Neural progenitor cell (in vitro differentiated cells): ENCODE results near the gene ANKHD1.

Experiments used
- EZH2 ChIP-seq: fragments of 200-600 bp; sonication (generic); IDR thresholded peaks from 2 replicates; pipeline ENCODE4 v1.6.1; 2017; ENCODE audit warnings: antibody characterized with exemption, mild to moderate bottlenecking, moderate library complexity
- EZH2phosphoT487 ChIP-seq: fragments of 200-600 bp; sonication (generic); IDR thresholded peaks from 2 replicates; pipeline ENCODE4 v1.6.1; 2017; ENCODE audit warnings: antibody characterized with exemption
- TF ChIP-seq, protein P1 (sequence below): fragments of 200-600 bp; sonication (generic); IDR thresholded peaks from 2 replicates; pipeline ENCODE4 v1.5.1; 2017; ENCODE audit warnings: antibody characterized with exemption, mild to moderate bottlenecking

DNA sequence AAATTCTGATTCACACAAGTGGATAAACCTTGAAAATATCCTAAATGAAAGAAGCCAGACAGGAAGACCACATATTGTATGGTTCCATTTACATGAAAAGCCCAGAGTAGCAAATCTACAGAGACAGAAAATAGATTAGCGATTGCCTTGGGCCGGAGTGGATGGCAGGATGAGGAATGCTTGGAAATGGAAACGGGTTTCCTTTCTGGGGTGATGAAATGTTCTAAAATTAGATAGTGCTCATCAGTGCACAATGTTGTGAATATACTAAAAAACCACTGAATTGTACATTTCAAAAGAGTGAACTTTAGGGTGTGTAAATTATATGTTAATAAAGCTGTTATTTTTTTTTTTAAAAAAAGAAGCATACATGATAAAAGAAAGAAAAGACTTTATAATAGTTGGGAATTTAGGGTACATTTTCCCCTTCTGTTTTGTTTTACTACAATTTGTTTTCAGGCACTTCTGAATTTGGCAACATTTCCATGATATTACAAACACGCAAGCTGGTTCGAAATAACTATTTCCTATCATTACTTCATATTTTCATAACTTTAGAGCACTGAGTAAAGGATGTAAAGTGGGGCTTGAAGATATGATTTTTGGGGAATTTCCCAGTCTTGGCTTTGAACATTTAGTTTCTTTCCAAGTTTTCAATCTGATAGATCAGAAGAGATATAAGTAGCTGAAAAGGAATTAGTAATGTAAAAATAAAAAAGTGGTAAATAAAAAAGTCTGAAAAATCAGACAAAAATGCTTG is 186.9 kb downstream of the ANKHD1 start:
- TF ChIP-seq EZH2 (no peak), EZH2phosphoT487 (no peak)
- TF ChIP-seq, protein P1, sequence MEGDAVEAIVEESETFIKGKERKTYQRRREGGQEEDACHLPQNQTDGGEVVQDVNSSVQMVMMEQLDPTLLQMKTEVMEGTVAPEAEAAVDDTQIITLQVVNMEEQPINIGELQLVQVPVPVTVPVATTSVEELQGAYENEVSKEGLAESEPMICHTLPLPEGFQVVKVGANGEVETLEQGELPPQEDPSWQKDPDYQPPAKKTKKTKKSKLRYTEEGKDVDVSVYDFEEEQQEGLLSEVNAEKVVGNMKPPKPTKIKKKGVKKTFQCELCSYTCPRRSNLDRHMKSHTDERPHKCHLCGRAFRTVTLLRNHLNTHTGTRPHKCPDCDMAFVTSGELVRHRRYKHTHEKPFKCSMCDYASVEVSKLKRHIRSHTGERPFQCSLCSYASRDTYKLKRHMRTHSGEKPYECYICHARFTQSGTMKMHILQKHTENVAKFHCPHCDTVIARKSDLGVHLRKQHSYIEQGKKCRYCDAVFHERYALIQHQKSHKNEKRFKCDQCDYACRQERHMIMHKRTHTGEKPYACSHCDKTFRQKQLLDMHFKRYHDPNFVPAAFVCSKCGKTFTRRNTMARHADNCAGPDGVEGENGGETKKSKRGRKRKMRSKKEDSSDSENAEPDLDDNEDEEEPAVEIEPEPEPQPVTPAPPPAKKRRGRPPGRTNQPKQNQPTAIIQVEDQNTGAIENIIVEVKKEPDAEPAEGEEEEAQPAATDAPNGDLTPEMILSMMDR: no peak
